HG03060 (cell line): ENCODE results near the gene TMEM30B.
"Not testable (repeated sequence)": the region's sequence is repeated elsewhere in the genome, so short reads cannot be mapped to it uniquely, and the experiment has no call there.

Experiments
- ATAC-seq: cut with Tn5 transposase; IDR thresholded peaks from one replicate; pipeline ENCODE4 v1.9.1; 2021; ENCODE audit warnings: low read depth, moderate number of reproducible peaks; ENCODE audit not compliant: unreplicated experiment

TMEM30B gene

DNA sequence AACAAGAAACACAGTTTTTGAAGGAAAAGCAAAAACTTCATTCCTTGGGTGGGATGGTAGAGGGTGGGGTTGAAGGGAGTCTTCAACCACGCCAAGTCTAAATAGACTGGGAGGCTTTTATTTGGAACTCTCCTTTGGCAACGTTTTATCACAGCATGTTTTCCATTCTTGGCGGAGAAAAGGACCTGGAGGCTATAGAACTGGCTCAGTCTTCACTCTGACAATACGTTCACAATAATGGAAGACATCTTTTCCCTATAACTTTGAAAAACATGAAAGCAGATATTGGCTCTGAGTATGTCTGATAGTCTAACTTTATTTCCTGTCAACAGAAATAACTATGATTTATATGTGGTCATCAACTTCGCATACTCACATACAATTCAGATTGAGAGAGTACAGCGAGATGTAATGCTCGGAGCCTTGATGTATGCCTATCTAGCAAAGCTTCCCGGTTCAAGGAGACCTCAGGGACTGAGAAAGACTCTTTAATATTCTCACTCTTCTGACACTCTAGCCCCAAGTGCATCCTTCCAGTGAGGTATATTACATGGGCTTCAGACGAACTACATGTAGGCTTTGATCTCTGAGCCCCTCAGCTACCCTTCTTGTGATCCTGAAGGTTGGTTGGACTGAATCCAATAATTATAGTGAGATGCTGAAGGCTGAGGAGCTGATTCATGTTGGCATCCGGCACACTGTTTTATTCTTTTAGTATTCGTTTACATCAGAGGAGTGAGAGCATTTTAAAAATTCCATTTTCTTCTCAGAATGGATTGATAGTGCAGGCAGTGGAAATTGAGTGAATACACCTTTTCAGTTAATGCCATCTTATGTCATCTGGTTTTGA is 14.0 kb downstream of the TMEM30B start:
- ATAC-seq, result no peak

DNA sequence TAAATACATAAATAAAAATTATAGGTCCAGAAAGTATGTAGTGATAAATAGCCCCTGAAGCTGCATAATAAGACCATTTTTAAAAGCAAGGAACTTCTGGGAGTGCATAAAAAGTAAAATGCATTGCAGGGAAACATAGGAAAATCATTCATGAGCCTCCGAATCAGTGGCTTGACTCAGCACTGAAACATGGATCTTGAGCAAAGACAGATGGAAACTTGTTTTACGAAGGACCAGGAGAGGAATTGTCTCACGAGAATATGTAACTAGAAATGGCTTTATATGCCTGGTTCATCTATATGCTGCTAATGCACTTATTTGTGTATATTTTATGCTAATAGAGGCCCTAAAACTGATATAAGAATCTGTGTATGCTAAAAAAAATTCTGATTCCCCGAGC is 14.7 kb downstream of the TMEM30B start:
- no peak for ATAC-seq

DNA sequence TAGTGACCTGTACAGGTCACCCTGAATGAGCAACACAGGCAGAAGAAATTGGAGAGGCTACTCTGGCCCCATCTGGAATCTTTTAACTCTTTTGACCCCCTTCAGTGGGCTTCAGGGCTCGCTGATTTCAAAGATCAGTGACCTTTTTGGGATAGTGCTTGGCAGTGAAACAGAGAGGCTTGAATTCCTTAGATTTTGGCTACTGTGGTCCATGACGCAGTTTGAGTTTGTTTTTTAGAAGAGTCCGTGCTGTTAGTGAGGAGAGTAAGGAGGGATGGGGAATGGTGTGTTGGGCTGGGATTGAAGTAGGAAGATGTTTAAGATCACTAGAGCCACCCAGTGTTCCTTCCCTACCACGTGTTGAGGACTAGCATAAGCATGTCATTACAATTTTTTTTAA is 16.5 kb downstream of the TMEM30B start:
- ATAC-seq, result no peak

DNA sequence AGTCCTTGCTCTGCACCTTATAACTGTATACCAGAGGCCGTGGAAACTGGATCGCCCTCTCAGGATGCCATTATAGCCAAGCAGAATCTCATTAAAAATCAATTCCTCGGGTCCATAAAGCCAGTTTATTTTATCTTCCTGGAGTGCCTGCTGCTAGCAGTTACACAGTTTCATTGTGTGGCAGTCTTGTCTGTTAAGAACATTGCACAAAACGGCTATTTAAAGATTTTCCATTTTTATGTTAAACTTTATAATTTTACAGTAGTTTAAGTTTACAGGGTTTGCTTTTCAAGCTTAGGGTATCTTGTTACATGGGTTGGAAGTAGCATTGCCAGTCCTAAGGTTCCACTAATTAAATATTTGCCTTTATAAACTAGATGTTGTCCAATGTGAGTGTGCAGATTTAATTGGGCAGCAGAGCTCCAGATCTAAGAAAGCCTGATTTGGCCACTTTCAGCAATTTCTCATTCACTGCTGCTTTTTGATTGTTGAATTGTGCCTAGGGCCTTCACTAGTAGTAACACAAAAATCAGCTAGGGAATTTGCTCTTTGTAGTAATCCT is 17.0 kb downstream of the TMEM30B start:
- ATAC-seq, result no peak

DNA sequence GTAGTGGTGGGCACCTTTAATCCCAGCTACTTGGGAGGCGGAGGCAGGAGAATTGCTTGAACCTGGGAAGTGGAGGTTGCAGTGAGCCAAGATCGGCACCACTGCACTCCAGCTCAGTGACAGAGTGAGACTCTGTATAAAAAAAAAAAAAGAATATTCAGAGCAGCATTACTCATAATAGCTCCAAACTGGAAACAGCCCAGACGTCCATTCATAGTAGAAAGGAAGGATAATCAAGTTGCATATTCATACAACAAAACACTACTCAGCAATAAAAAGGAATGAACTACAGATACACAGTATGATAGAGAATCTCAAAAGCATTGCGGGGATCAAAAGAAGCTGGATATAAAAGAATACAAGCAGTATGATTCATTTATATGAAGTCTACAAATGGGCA is 19.1 kb downstream of the TMEM30B start:
- no peak for ATAC-seq

DNA sequence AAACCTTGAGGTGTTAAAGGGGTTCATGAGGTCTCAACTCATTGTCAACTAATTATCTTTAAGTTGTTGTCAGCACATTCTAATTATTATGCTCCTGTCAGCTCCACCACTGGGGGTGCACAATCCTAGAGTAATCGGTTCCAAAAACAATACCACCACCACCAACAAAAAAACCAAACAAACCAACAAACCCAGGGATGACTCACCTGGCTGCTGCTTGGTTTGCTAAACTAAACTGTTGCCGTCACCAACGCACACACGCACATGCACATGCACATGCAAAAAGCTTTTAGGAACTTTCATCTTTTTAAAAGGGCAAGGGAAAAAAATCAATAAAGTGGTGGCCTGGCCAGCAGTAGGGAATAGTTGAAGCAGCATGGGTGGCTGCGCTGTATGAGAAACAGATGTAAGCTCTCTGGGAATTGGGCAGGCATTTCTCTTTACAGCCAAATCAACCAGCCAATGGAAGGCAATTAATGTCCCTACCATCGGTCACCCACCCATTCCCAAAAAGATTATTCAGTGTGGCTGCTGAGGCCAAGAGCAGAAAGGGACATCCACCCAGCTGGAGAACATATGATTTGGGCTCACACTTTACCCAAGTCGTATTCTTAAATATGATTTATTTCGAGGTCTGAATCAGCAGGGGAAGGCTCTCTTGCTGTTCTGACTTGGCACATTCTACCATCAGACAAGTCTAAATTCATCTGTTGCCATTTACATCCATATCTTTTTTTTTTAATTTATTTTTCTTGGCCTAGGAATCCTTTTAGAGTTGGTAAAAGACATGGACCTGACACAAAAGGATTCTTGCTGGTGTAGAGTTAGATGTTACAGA is 20.0 kb downstream of the TMEM30B start:
- no peak for ATAC-seq

DNA sequence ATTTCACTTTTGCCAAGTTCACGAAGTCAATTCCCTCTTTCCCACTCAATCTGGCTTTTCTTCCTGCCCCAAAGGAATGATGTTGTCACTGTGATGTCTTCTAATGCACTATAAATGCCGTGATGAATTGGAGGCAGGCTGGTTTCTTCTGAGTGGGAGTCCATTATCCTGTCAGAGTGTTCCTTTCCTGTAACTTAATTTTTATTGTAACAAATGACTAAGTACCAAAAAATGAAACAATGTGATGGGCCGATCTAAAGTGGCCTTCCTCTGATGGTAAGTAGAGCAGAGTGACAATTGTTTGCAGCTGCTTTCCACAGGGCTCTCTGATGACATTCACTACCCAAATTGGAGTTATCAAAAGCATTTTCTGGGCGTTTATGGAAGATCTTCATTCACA is 22.2 kb downstream of the TMEM30B start:
- ATAC-seq, result no peak

DNA sequence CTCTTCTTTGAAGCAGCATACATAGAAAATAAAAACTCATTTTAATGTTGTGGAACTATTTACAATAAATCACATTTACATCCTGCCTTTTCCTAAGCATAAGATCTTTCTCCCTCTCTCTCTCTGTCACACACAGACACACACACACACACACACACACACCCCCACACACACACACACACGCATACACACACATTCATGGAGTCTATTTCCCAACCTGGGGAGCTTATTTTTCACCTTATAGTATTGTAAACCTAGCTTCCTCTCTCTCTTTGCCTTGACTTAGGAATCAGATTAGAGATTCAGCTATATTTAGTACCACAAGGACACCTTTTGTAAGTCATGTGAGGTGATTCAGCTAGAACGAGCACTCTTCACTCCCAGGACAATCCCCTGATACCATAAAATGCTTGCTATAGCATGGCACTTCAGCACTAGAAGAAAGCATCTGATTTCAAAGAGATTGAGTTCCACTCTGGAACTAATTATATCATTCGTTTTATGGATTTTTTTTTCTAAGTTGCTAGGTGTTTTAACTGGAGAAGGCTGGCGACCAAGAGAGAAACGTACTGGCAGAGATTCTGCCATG is 23.6 kb downstream of the TMEM30B start:
- ATAC-seq, result no peak

DNA sequence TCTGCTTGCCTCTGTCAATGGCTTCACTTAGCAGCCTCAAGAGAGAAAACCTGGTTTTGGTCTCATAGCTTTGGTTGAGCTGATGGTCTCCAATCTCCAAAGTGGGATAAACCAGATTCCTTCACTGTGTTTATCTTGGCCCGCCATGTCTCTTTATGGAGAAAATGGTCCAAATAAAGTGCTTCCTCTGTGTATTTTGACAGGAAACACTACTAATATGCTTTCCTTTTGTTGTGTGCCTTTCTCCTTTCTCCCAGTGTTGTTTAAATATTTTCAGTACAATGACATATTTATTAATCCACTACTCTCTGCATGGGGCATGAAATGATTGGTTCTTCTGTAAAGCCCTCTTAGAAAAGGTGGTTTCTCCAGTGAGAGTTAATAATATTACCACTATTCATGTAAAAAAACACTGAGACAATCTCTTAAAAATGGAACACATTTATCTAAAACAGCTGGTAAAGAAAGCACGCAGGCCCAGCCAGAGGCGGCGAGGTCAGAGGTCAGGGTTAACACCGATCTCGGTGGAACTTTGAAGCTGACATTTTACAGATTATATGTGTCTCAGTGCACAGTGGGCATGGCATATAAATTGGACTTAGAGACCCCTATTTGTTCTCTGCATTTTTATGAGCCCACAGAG is 24.2 kb downstream of the TMEM30B start:
- no peak for ATAC-seq

DNA sequence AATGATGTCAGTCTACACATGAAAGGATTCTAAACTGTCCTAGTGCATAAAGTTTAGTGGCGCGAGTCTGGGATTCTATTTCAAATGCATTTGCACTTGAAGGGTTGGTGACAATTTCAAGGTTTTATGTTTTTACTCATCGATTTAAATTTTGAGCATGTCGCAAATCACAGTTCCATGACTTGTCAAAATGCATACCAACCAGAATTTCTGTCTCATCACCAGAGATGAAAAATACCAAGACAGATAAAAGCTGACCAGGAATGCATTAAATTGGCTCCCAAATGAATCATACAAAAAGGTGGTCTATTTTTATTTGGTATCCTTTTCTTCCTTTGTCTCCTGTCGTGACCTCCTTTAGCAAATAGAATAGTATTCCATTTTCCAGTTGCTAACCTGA is 25.2 kb downstream of the TMEM30B start:
- ATAC-seq, result no peak

DNA sequence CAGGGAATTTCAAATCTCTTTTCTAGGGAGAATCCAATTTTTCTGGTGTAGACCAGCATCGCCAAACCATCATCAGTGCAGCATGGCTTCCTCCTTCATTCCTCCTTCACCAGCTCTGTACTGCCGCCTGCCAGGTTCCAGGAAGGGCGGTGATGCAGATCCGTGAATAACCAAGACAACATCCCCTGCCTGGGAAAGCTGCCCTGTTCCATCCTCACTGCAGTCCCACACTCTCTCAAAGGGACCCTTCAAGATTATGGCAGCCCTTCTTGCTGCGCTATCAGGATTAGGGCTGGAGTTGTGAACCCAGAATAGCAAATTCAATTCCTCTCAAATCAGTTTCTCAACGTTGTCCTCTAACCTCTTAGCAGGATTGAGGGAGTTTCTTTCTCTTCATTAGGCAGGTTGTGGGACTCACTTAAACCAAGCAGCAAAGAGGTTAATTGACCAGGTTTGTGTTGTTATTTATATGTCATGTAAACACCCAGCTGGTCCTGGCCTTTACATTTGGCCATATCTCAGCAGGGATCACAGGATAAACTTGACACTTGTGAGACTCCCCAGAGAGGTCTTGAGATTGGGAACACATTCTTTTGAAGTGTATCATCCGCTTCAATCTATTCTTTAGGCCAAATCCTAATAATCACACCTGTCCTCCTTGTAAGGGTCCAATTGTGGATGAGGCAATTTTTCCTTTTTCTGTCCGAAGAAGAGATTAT is 26.2 kb downstream of the TMEM30B start:
- no peak for ATAC-seq

DNA sequence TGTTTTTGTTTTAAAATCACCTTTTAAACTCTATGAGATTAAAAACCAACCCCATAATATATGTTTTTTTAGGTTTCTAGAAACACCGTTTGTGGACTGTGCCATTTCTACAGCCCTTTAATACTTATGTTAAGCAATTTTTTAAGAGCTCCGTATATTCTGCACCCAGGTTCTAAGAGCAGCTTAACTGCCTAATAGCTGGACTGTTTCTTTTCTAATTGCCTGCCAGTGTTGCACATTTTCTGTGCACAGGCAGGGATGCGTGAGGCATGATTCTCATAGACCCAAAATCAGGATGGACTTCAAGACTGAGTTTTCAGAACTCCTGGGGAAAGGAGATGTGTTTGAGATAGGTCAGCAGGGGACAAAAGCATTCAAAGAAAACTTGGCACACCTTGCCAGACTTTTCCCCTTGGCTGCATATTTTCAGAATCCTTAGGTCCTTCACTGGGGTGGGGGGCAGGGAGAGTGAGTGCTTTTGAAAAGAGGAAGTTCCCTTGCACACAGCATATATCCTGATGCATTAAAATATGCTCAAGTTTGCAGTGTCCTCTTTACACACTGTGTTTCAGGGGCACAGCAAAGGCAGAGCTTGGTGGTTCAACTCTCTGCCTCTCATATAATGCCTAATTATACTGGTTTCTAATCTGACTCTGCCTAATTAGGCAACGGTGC is 27.9 kb downstream of the TMEM30B start:
- no peak for ATAC-seq

DNA sequence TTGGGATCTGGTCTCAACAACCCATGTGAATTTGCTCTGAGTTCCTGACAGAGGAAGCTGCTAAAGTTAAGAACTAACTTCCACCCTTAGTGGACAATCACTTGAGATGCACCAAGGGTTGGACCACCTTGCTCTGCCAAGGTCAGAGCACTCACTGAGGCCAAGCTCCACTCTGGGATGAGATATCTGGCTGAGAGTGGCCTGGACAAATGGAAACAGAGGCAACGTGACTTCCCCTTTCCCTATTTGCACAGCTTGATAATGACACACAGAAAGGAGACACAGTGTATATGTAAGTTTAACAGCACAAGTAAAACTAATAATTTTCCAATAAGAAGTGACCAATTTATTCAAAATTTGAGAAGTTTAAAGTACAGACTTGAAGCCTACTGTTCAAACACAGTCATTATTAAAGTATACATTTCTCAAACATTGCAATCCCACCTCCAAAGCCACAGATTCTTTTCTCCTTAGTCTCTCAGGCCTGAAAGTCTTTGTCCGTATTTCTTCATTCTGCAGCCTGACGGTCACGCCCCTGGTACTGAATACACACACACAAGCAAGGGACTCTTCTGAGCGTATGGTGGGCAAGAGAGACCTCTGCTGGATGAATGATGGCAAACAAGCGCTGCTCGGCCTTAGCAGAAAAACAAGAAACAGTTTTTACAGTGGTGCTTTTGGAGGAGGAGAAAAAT is 28.6 kb downstream of the TMEM30B start:
- ATAC-seq, result peak; percentile 77

DNA sequence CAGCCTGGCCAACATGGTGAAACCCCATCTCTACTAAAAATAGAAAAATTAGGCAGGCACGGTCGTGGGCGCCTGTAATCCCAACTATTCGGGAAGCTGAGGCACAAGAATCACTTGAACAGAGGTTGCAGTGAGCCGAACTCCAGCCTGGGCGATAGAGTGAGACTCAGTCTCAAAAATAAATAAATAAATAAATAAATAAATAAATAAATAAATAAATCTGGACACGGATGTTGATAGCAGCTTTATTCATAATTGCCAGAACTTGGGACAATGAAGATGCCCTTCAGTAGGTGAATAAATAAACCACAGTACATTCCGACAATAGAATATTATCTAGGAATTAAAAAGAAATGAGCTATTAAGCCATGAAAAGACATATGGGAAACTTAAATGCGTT is 31.1 kb downstream of the TMEM30B start:
- ATAC-seq, result no peak

DNA sequence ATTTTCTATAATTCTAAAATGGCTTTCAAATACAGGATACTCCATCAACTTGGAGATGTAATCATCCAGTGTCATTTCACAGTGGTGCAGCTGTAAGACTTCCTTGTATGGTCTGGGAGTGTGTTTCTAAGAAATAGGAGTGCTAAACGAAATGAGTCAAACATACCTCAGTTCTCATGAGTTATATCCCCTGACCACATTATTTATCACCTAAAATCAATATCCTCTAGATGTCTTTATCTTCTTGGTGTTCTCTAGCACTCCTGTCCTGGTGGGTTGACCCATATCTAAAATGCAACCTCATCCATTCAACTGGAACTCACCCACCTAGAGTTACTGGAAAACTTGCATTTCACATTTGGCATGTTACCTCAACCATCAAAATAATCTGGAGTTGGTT is 33.2 kb downstream of the TMEM30B start:
- ATAC-seq, result no peak

DNA sequence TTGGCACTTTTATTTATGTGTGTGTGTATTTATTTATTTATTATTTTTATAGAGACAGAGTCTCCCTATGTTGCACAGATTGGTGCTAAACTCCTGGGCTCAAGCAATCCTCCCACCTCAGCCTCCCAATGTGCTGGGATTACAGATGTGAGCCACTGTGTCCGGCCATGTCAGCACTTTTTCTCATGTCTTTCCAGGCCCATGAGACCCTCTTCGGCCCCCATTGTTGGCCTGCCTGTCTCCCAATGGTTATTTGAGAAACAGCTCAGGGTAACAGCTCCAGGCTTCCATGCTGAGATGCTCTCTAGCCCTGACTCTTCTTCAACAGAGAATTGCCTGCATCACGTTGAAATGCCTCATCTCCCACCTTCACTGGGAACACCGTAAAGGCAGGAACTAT is 34.4 kb downstream of the TMEM30B start:
- no peak for ATAC-seq

DNA sequence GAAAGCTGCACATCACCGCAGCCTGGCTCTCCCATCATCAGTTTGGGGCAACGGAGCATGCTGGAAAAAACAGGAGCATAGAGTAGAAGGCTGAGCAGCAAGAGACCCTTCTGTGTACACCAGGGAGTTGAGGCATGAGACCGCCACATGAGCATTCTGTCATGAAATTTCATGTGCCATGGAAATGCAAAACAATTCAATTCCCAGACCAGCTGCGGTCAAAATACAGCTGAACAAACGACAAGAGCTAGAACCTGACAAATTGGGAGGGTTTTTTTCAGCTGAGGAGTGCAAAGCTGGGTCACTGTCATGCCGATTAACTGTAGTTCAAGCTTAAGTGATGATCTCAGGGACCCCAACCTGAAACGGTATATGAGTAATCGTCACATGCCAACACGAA is 37.1 kb downstream of the TMEM30B start:
- no peak for ATAC-seq

DNA sequence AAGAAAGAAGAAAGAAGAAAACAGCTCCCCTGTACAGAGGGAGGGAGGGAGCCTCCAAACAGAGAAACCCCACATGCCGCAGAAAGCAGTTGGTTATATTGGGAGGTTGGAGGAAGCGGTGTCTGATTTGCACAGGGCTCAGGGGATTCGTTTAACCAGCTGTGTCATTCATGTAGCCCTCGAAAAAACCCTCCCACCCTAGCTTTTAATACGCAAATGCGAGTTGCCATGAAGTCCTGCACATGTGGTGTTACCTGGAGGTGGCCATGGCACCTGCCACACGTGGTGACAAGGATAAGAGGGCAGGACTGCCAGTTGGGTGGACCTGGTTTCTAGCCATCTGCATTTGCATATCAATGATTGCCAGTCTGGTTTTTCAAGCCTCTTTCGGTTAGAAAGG is 40.9 kb downstream of the TMEM30B start:
- no peak for ATAC-seq

DNA sequence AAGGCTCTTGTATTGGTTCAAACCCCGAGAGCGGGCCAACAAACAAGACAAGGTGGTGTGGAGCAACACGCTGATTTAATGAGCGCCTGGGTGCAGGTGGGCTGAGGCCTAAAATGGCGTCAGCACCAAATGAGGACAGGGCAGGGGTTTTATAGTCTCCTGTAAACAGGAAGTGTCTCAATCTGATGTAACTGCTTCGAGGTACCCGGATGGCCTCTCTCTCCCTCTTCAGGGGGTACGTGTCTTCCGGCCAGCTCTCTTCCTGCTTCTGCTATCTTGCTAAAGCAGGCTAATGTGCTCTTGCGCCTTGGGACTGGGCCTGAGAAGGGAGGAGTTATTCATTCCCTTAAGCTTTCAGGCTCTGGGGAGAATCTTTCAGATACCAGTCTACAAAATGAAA is 41.9 kb downstream of the TMEM30B start:
- ATAC-seq, result not testable (repeated sequence)
